T-helper 9 cell (primary cell): Measurements from ENCODE around the gene PLXNB1.
A peak's percentile ranks its signal among the peaks of the same experiment; 100 is the strongest.

Experiments used
- DNase-seq: peaks from one replicate; pipeline ENCODE4 v3.0.0-alpha.2; 2020

Gene PLXNB1

DNA sequence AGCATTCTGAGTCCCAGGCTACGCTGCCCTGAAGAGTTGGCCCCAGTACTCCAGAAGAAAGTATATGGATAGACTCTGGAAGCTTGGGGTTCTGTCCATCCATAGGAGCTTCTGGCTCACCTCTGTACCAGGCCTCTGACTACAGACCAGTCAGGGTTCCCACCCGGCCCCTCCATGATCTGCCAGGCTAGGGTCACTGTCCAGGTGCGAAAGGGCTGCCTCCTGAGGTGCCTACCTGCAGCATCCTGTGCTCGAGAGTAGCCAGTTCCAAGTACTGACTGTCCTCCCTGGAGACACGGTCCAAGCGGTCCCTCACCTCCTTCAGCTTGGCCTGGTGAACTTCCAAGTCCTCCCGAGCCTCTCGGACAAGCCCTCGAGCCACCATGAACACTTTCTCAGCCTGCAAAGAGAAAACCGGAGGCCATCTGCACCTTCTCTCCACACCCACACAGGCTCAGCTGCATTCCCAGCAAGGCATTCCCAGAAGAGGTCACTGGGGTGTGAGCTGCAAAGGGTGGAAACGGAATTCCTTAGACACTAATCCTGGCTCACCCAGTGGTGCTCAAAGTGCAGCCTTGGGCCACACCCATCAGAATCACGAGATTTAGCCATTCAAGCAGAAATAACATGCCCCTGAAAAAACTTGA is 3.7 kb upstream of the PLXNB1 start:
- DNase-seq, result no peak

DNA sequence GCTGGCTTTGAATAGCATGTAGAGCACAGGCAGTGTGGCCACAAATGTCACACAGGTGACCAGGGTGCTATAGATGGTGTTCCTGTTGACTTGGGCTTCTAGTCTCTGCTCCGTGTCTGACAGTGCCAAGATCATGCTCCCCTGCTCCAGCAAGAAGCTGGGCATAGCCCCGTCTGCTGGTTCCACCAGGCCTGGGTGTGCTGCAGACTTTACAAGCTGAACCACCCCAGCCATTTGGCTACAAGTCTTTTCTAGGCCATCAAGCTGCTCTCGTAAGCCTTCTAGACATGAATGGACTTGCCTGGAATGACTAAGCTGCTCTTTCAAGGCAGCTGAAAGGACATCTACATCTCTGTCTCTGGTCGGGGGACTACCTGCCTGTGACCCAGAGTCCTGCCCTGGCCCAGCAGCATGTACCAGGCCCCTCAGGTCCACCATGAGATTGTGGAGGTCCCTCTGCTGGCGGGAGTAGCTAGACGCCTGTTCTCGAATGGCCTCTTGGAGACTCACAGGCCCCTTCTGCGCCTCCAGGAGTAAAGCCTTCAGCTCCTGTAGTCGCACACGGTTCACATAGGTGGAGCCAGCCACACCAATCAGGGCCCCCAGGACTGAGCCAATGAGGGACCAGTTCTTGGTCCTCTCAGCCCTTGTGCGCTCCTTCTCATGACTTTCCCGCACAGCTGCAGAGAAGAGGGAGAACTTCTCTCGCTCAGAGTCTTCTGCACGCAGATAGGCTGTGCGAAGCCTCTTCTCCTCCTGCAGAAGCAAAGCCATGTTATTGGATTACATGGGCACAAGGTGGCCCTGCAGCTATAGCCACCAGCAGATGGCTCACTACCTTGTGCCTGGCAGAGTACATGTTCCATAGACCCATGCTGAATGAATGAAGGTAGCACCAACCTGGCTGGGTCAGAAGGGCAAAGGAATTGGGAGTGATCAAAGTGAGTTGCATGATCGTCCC is 2.8 kb upstream of the PLXNB1 start:
- DNase-seq, result no peak

DNA sequence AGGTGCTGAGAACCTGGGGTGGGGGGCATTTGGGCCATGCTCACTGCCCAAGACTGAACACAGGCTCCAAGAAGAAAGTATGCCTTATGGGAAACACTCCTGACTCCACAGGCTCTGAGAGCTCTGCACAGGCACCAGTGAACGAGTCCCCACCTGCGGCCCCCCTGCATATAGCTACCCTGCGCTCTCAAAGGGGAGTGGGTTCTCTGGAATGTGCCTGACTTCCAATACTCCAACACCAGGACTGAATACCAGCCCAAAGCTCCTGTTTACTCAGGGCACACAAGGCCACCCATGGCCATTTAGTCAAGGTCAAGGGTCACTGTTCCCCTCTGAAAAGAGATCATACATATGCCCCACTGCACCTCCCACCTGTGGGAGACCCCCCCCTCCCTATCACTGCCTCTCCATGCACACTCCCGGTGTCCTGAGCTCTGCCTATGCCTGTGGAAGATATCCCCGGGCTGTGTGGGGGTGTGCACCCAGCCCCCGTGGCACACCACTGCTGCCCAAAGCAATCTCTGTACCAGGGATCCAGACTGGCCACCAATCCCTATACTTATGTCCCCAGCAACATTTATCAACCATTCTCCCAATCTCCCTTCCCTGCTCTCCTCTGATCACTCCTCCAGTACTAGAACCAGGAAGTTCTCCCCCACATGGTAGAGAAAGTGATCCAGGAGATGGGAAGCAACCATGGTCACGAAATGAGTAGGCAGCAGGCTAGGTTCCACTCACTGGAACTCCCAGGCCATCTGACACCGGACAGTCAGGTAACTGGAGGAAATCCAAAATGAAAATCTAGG is 1.5 kb upstream of the PLXNB1 start:
- DNase-seq, result no peak

GRCh38 chr3:48430708-48431101 is 819 bp upstream of the PLXNB1 start:
- no peak for DNase-seq

GRCh38 chr3:48429317-48429959 is 448 bp downstream of the PLXNB1 start:
- peak; percentile 62 for DNase-seq

DNA sequence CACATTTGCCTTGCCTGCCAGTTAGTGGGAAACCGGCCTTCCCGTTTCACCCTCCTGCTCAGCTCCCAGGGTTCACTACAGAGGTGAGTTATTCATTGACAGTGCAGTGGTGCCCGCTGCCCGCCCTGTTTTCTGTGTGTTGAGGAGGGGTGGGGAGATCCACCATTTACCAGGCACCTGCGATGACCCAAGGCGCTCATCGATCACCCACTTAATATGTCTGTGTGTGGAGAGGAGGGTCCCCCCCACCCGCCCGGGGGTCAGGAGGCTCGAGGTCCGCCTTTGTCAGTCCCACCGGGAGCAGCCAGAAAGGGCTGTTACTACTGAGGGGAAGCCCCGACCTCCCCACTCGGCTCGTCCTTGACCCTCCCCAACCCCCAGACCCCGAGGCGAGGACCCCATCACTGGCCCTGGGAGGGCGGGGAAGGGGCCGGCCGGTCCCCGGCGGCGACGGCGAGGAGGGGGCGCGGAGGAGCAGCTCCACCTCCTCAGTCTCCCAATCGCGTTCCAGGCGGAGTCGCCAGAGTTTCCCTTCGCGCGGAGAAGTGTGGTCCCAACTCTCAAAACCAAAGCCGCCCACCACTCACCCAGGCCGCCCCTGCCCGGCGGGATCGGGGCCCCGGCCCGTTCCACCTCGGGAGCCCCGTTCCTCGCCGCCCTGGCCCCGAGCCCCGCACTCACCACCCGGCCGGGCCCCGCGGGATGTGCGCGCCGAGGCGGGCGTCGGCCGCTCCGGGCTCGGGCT is 1.1 kb downstream of the PLXNB1 start:
- DNase-seq, result no peak

DNA sequence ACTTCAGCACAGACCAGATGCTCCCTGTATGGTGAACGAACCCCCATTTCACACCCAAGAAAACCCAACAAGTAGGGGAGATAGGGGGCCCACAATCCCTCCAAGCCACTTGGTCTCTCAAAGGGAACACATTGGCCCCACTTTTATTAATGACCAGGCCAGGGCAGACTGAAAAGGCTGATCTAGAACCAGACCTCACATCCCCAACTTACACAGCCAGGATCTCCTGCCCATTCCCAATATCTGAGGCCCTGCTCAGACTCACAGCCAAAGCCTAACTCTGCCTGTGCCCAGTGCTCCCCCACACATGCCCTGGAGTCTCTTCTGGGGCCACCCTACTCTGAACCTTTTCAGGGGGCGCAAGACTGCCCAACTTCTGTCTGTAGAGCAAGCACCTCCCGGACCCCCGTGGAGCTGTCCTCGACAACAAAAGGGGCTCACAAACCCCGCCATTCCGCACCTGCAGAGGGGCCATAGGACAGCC is 1.8 kb downstream of the PLXNB1 start:
- DNase-seq, result no peak

GRCh38 chr3:48427630-48427962 is 2.3 kb downstream of the PLXNB1 start:
- no peak for DNase-seq

- DNase-seq, result no peak
These were observed 2.8 kb downstream of the PLXNB1 start for GRCh38 chr3:48426944-48427629.

- no peak for DNase-seq
These were observed 3.4 kb downstream of the PLXNB1 start for GRCh38 chr3:48426401-48426909.

DNA sequence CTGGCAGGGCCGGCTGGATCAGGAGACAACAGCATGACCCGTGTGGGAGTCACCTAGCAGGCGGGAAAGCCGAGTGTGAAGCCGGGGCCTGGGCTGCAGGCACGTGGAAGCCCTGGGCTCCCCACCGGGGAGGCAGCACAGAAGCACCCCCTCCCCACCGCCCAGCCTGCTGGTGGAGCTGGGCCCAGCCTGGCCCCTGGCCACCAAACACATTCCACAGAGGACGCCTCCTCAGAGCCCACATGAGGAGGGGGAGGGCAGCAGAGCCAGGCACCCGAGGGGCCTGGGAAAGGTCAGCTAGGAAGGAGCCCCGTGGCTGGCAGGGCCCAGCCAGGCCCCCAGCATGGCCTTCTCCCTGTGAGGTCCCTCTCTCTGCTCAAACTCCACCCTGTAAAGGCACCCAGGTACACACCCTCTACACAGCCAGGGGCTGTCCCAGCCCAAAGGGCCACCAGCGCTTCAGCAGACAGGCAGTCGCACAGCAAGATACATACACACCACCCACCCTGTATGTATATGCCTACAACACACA is 4.5 kb downstream of the PLXNB1 start:
- DNase-seq, result no peak

- DNase-seq, result no peak
These were observed 5.8 kb downstream of the PLXNB1 start for GRCh38 chr3:48423883-48424695.

DNA sequence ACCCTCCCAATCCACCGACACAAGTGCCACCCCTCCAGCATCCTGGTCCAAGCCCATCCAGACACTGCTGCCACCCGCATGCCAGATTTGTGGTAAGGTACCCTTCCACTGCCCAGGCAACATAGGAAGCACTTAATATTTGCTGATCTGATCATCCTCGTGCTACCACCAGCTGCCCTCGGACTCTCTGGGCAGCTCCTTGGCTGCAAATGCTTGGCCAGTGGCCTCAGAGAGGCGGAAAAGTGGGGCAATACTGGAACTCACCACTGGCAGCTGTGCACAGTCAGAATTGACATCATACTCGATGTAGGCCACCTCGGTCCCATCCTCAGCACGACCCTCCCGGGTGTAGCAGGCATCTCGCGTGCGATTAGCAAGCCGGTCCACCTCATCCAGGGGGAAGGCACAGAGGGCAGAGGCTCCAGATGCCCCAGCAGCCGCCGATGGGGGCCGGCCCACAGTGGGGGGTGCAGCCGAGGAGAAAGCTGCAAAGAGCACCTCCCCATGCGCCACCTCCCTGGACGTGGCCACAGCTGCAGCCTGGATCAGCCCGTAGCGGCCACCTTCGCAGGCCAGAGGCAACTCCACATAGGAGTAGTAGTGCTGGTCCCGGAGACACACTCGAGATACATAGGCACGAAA is 6.5 kb downstream of the PLXNB1 start:
- no peak for DNase-seq

DNA sequence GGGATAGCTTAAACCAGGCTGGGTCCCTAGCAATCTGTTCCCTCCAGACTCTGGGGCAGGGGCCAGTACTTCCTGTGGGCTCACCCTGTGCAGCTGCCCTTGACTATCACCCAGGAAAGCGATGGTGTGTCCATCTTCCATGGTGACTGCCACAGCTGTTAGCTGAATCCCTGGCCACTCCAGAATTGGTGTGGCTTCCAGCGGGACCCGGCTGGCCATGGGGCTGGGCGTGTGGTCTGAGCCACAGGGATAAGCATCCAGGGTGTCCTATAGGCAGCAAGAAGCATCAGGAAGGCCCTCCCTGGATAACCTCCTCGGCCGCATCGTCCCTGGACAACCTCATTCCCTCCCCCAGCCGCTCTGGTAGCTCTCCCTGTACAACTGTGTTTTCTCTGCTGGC is 7.2 kb downstream of the PLXNB1 start:
- no peak for DNase-seq

GRCh38 chr3:48422272-48422671 is 7.6 kb downstream of the PLXNB1 start:
- no peak for DNase-seq

DNA sequence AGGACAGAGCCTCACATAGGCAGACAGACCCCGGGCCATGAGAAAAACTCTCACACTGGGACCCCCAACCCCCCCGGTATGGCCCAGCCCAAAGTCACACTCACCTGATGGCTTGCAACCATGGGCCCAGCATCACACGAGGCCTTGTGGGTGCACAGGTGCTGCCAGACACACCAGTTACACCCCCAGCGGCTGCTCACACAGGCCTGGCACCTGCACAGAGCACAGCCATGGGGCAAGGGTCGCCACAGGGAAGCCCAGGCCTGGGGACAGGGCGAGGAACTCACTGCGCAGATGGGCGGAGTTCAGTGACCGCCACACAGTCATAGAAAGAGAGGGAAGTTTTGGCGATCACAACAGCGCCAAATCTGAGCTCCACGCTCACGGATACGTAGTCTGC is 9.3 kb downstream of the PLXNB1 start:
- no peak for DNase-seq

GRCh38 chr3:48419597-48419996 is 10.3 kb downstream of the PLXNB1 start:
- no peak for DNase-seq

- DNase-seq, result no peak
These were observed 10.7 kb downstream of the PLXNB1 start for GRCh38 chr3:48419149-48419548.

- DNase-seq, result no peak
These were observed 11.2 kb downstream of the PLXNB1 start for GRCh38 chr3:48418651-48419050.

GRCh38 chr3:48418140-48418539 is 11.7 kb downstream of the PLXNB1 start:
- DNase-seq, result no peak
